Liver (tissue), 9 donors: ENCODE data around the gene PTPRN2. TPM values are rescaled to one million over a fixed set of nuclear protein-coding genes. Genes with fewer than 3 reads are reported as not detected.

Experiments used
- DNase-seq: peaks from one replicate; pipeline ENCODE4 v3.0.0-alpha.2; 2017; ENCODE audit warnings: low spot score
- H3K27ac ChIP-seq, 2 donors: one replicate each; pipeline ENCODE4 v1.7.0; 2013; ENCODE audit warnings: inconsistent platforms in 2 of 2, low read length in 2 of 2, control low read depth in 1 of 2, low read depth in 1 of 2, mild to moderate bottlenecking in 1 of 2
- H3K27me3 ChIP-seq, 4 donors: one replicate each; pipeline versions ENCODE4 v1.6.1 to v1.7.0; 2013; ENCODE audit warnings: low read length in 3 of 4, inconsistent platforms in 1 of 4, mild to moderate bottlenecking in 1 of 4, moderate library complexity in 1 of 4; ENCODE audit not compliant: control insufficient read depth in 4 of 4, insufficient read depth in 4 of 4
- H3K36me3 ChIP-seq, 4 donors: one replicate each; pipeline versions ENCODE4 v1.6.1 to v1.7.0; 2013; ENCODE audit warnings: low read length in 3 of 4, mild to moderate bottlenecking in 3 of 4, low read depth in 1 of 4, moderate library complexity in 1 of 4; ENCODE audit not compliant: control insufficient read depth in 4 of 4, insufficient read depth in 3 of 4
- H3K4me1 ChIP-seq, 4 donors: one replicate each; pipeline versions ENCODE4 v1.6.1 to v1.7.0; 2013; ENCODE audit warnings: low read length in 3 of 4, mild to moderate bottlenecking in 3 of 4, moderate library complexity in 1 of 4; ENCODE audit not compliant: control insufficient read depth in 4 of 4, insufficient read depth in 4 of 4
- H3K4me3 ChIP-seq, 3 donors: one replicate each; pipeline versions ENCODE4 v1.6.1 to v1.7.0; 2013; ENCODE audit warnings: low read length in 3 of 3, control low read depth in 1 of 3, low read depth in 1 of 3, mild to moderate bottlenecking in 1 of 3
- H3K9ac ChIP-seq, 2 donors: one replicate each; pipeline ENCODE4 v1.7.0; 2013; ENCODE audit warnings: low read length in 2 of 2, mild to moderate bottlenecking in 2 of 2, moderate library complexity in 2 of 2, control low read depth in 1 of 2, low read depth in 1 of 2
- H3K9me3 ChIP-seq, 4 donors: one replicate each; pipeline versions ENCODE4 v1.6.1 to v1.7.0; 2013; ENCODE audit warnings: low read length in 3 of 4; ENCODE audit not compliant: control insufficient read depth in 4 of 4
- CTCF ChIP-seq: fragments of 150-350 bp; IDR thresholded peaks from 2 replicates; pipeline ENCODE4 v1.5.1; 2017; ENCODE audit warnings: improper control_type of control experiment, low read depth, low read length; ENCODE audit not compliant: missing input control
- EGR1 ChIP-seq, 2 donors: IDR thresholded peaks; 2 replicates each; pipeline ENCODE4 v1.6.1; 2016 to 2018; ENCODE audit warnings: antibody characterized with exemption in 2 of 2, low read depth in 2 of 2
- FOXA1 ChIP-seq: IDR thresholded peaks from 2 replicates; pipeline ENCODE4 v1.6.1; 2016; ENCODE audit warnings: antibody characterized with exemption
- FOXA2 ChIP-seq: IDR thresholded peaks from 2 replicates; pipeline ENCODE4 v1.6.1; 2016; ENCODE audit warnings: antibody characterized with exemption
- GABPA ChIP-seq, 2 donors: IDR thresholded peaks in 1 of 2; conservative IDR thresholded peaks in 1 of 2; 2 replicates each; pipeline ENCODE4 v1.6.1; 2016; ENCODE audit warnings: antibody characterized with exemption in 2 of 2, mild to moderate bottlenecking in 1 of 2, moderate library complexity in 1 of 2
- HNF4A ChIP-seq, 2 donors: conservative IDR thresholded peaks; 2 replicates each; pipeline ENCODE4 v1.6.1; 2016; ENCODE audit warnings: antibody characterized with exemption in 2 of 2, mild to moderate bottlenecking in 2 of 2
- HNF4G ChIP-seq: IDR thresholded peaks from 2 replicates; pipeline ENCODE4 v1.6.1; 2016; ENCODE audit warnings: antibody characterized with exemption
- JUND ChIP-seq, 2 donors: IDR thresholded peaks; 2 replicates each; pipeline ENCODE4 v1.6.1; 2016; ENCODE audit warnings: antibody characterized with exemption in 2 of 2
- MAX ChIP-seq: IDR thresholded peaks from 2 replicates; pipeline ENCODE4 v1.6.1; 2016; ENCODE audit warnings: antibody characterized with exemption
- NR2F2 ChIP-seq: IDR thresholded peaks from 2 replicates; pipeline ENCODE4 v1.6.1; 2016; ENCODE audit warnings: antibody characterized with exemption
- RAD21 ChIP-seq, 2 donors: IDR thresholded peaks; 2 replicates each; pipeline ENCODE4 v1.6.1; 2016; ENCODE audit warnings: antibody characterized with exemption in 2 of 2, mild to moderate bottlenecking in 2 of 2
- RXRA ChIP-seq, 2 donors: IDR thresholded peaks; 2 replicates each; pipeline ENCODE4 v1.6.1; 2017 to 2018; ENCODE audit warnings: antibody characterized with exemption in 2 of 2, mild to moderate bottlenecking in 1 of 2
- SP1 ChIP-seq: IDR thresholded peaks from 2 replicates; pipeline ENCODE4 v1.6.1; 2018; ENCODE audit warnings: antibody characterized with exemption, mild to moderate bottlenecking
- TAF1 ChIP-seq: conservative IDR thresholded peaks from 2 replicates; pipeline ENCODE4 v1.6.1; 2016; ENCODE audit warnings: antibody characterized with exemption, mild to moderate bottlenecking
- YY1 ChIP-seq: IDR thresholded peaks from 2 replicates; pipeline ENCODE4 v1.6.1; 2016; ENCODE audit warnings: antibody characterized with exemption, mild to moderate bottlenecking
- WGBS: extraction: QIAGEN DNeasy Blood & Tissue Kit; methylation state at CpG from one replicate; pipeline ENCODE4 v1.1.7; 2013; 5-methylcytosine and 5-hydroxymethylcytosine counted together
- polyA plus RNA-seq, 2 donors: library from polyadenylated mRNA; stranded (reverse) in 1 of 2; unstranded in 1 of 2; fragments of 200-250 nt in 1 of 2; fragments of >200 nt in 1 of 2; fragmentation: Nextera tagmentation in 1 of 2; extraction: Ambion mirVana in 1 of 2; gene quantifications; one replicate each; pipeline versions ENCODE4 v1.2.1 to v1.2.3, GENCODE V29; 2013 to 2015
- total RNA-seq, 2 donors: library from RNA; depleted of rRNA; stranded (reverse); fragments of >200 nt; gene quantifications; one replicate each; pipeline ENCODE4 v1.2.3, GENCODE V29; 2014
- TF ChIP-seq, protein P1 (sequence below): IDR thresholded peaks from 2 replicates; pipeline ENCODE4 v1.6.1; 2016; ENCODE audit warnings: antibody characterized with exemption, mild to moderate bottlenecking
- TF ChIP-seq, protein P2 (sequence below): IDR thresholded peaks from 2 replicates; pipeline ENCODE4 v1.6.1; 2016; ENCODE audit warnings: antibody characterized with exemption
- TF ChIP-seq, protein P3 (sequence below): IDR thresholded peaks from 2 replicates; pipeline ENCODE4 v1.6.1; 2016; ENCODE audit warnings: antibody characterized with exemption
- donor health status: healthy.
- donor health status: healthy.
- donor health status: healthy.
- donor health status: healthy.
- donor health status: healthy.

PTPRN2 gene
- total and polyA plus RNA-seq, 4 donors, result 0.75 to 1.9 (median 1.1) TPM

- TF ChIP-seq FOXA1 (no peak), NR2F2 (no peak)
These were observed 617.6 kb downstream of the PTPRN2 start (continued) for GRCh38 chr7:157969995-157970394.

DNA sequence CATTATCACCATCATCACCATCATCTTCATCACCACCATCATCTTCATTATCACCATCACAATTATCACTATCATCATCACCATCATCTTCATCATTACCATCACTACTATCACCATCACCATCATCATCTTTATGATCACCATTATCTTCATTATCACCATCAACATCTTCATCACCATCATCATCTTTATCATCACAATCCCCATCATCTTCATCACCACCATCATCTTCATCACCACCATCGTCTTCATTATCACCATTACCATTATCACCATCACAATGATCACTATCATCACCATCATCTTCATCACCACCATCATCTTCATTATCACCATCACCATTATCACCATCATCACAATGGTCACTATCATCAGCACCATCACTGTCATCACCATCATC is 621.1 kb downstream of the PTPRN2 start:
- H3K36me3 ChIP-seq, result no peaks in the 10 kb centered on the region
- 83% methylated on average over 1 of the region's 1 CpG for WGBS
- no peaks in the 10 kb centered on the region for H3K9me3 ChIP-seq

More for the DNA sequence above, 621.1 kb downstream of the PTPRN2 start:
- Histone ChIP-seq H3K27ac (no peak overlapping the region), H3K4me1 (no peaks in the 10 kb centered on the region), H3K4me3 (no peak overlapping the region), H3K9ac (no peak overlapping the region), H3K27me3 (peaks cover 0 to 7% (median 0%) of the 10 kb centered on the region in 4 donors)
- TF ChIP-seq FOXA2, result no peak
- TF ChIP-seq RAD21 (IDR thresholded peaks at IDR 0.05), result no peak
- no peak for TF ChIP-seq GABPA (IDR thresholded peaks at IDR 0.05 in 1 of 2, conservative IDR thresholded peaks at IDR 0.05 in 1 of 2)
- TF ChIP-seq MAX, result no peak
- no peak for TF ChIP-seq RXRA (IDR thresholded peaks at IDR 0.05)
- TF ChIP-seq NR2F2, result no peak
- TF ChIP-seq CTCF, result no peak
- TF ChIP-seq, protein P1, sequence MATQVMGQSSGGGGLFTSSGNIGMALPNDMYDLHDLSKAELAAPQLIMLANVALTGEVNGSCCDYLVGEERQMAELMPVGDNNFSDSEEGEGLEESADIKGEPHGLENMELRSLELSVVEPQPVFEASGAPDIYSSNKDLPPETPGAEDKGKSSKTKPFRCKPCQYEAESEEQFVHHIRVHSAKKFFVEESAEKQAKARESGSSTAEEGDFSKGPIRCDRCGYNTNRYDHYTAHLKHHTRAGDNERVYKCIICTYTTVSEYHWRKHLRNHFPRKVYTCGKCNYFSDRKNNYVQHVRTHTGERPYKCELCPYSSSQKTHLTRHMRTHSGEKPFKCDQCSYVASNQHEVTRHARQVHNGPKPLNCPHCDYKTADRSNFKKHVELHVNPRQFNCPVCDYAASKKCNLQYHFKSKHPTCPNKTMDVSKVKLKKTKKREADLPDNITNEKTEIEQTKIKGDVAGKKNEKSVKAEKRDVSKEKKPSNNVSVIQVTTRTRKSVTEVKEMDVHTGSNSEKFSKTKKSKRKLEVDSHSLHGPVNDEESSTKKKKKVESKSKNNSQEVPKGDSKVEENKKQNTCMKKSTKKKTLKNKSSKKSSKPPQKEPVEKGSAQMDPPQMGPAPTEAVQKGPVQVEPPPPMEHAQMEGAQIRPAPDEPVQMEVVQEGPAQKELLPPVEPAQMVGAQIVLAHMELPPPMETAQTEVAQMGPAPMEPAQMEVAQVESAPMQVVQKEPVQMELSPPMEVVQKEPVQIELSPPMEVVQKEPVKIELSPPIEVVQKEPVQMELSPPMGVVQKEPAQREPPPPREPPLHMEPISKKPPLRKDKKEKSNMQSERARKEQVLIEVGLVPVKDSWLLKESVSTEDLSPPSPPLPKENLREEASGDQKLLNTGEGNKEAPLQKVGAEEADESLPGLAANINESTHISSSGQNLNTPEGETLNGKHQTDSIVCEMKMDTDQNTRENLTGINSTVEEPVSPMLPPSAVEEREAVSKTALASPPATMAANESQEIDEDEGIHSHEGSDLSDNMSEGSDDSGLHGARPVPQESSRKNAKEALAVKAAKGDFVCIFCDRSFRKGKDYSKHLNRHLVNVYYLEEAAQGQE, result no peak
- TF ChIP-seq, protein P2, sequence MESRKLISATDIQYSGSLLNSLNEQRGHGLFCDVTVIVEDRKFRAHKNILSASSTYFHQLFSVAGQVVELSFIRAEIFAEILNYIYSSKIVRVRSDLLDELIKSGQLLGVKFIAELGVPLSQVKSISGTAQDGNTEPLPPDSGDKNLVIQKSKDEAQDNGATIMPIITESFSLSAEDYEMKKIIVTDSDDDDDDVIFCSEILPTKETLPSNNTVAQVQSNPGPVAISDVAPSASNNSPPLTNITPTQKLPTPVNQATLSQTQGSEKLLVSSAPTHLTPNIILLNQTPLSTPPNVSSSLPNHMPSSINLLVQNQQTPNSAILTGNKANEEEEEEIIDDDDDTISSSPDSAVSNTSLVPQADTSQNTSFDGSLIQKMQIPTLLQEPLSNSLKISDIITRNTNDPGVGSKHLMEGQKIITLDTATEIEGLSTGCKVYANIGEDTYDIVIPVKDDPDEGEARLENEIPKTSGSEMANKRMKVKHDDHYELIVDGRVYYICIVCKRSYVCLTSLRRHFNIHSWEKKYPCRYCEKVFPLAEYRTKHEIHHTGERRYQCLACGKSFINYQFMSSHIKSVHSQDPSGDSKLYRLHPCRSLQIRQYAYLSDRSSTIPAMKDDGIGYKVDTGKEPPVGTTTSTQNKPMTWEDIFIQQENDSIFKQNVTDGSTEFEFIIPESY, result no peak
- no peak for TF ChIP-seq HNF4G
- TF ChIP-seq SP1, result no peak
- no peak for TF ChIP-seq FOXA1
- no peak for TF ChIP-seq EGR1 (IDR thresholded peaks at IDR 0.05; ENCODE audit: low read depth in 2 of 2)
- no peak for TF ChIP-seq YY1
- TF ChIP-seq HNF4A (conservative IDR thresholded peaks at IDR 0.05), result no peak
- TF ChIP-seq, protein P3, sequence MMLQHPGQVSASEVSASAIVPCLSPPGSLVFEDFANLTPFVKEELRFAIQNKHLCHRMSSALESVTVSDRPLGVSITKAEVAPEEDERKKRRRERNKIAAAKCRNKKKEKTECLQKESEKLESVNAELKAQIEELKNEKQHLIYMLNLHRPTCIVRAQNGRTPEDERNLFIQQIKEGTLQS, result no peak
- TF ChIP-seq JUND (IDR thresholded peaks at IDR 0.05), result no peak
- TF ChIP-seq TAF1, result no peak
- no peak for DNase-seq
